ENCODE results near the gene DPF3. TPM values are rescaled to one million over a fixed set of nuclear protein-coding genes. Genes with fewer than 3 reads are reported as not detected.

DPF3 gene
- total RNA-seq, 1 experiment from 2014 or later = not detected

DNA sequence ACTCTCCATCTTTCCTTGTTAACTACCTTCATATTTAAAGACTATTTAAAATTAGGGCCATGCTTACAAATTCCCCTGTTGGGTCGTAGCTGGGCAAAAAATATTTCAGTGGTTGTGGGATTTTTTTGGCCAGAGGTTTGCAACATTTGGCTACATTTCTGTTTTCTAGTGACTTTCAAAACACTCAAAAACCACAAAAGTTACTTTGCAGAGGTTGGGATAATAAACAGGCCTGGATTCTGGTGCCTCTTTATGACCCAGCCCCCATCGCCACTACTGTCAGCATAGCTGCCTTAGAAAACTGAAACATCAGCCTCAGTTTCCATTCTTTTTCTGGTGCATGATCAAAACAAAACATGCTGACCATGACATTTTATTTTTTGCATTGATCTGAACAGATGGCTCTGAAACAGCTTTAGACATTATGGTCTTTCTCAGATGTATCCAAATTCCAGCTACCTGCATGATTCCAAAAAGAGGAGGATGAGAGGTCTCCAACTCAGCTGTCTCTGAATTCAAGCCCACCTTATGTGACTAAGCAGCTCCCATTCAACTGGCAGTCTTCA, 5.2 kb downstream of the DPF3 start:
- no peaks in the 10 kb centered on the region for H3K9me3 ChIP-seq (ENCODE audit: control insufficient read depth, insufficient read depth, low read depth, low read length)
- intact Hi-C loops (cut with micrococcal nuclease; ENCODE audit: unreplicated experiment) = no loop called here
- in situ Hi-C loops (cut with HindIII; ENCODE audit: low pct_unique_long_range_greater_than_20kb, low sequenced_read_pairs) = no loop called here
- ATAC-seq (no peak), DNase-seq (ENCODE audit: low read depth, low spot score) (no peak)
- CTCF ChIA-PET = no interaction called here
- POLR2A ChIA-PET = no interaction called here
- TF ChIP-seq SIN3A (IDR thresholded peaks at IDR 0.05; ENCODE audit: borderline replicate concordance, insufficient read depth, low read depth, low read length) (no peak), TCF7L2 (IDR thresholded peaks at IDR 0.05; ENCODE audit: low read depth, low read length) (no peak), POLR2AphosphoS5 (IDR thresholded peaks at IDR 0.05; ENCODE audit: low read depth, low read length) (no peak)
- TF ChIP-seq, protein P1, sequence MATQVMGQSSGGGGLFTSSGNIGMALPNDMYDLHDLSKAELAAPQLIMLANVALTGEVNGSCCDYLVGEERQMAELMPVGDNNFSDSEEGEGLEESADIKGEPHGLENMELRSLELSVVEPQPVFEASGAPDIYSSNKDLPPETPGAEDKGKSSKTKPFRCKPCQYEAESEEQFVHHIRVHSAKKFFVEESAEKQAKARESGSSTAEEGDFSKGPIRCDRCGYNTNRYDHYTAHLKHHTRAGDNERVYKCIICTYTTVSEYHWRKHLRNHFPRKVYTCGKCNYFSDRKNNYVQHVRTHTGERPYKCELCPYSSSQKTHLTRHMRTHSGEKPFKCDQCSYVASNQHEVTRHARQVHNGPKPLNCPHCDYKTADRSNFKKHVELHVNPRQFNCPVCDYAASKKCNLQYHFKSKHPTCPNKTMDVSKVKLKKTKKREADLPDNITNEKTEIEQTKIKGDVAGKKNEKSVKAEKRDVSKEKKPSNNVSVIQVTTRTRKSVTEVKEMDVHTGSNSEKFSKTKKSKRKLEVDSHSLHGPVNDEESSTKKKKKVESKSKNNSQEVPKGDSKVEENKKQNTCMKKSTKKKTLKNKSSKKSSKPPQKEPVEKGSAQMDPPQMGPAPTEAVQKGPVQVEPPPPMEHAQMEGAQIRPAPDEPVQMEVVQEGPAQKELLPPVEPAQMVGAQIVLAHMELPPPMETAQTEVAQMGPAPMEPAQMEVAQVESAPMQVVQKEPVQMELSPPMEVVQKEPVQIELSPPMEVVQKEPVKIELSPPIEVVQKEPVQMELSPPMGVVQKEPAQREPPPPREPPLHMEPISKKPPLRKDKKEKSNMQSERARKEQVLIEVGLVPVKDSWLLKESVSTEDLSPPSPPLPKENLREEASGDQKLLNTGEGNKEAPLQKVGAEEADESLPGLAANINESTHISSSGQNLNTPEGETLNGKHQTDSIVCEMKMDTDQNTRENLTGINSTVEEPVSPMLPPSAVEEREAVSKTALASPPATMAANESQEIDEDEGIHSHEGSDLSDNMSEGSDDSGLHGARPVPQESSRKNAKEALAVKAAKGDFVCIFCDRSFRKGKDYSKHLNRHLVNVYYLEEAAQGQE (IDR thresholded peaks at IDR 0.05; ENCODE audit: insufficient read depth in 1 of 2, low read depth in 2 of 2, low read length in 1 of 2) = no peak
- TF ChIP-seq, protein P2, sequence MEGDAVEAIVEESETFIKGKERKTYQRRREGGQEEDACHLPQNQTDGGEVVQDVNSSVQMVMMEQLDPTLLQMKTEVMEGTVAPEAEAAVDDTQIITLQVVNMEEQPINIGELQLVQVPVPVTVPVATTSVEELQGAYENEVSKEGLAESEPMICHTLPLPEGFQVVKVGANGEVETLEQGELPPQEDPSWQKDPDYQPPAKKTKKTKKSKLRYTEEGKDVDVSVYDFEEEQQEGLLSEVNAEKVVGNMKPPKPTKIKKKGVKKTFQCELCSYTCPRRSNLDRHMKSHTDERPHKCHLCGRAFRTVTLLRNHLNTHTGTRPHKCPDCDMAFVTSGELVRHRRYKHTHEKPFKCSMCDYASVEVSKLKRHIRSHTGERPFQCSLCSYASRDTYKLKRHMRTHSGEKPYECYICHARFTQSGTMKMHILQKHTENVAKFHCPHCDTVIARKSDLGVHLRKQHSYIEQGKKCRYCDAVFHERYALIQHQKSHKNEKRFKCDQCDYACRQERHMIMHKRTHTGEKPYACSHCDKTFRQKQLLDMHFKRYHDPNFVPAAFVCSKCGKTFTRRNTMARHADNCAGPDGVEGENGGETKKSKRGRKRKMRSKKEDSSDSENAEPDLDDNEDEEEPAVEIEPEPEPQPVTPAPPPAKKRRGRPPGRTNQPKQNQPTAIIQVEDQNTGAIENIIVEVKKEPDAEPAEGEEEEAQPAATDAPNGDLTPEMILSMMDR (IDR thresholded peaks at IDR 0.05) = no peak
- no peaks in the 10 kb centered on the region for H3K36me3 ChIP-seq (ENCODE audit: control insufficient read depth, insufficient read depth, low read length)
- no peaks in the 10 kb centered on the region for H3K4me1 ChIP-seq (ENCODE audit: control insufficient read depth, insufficient read depth, low read length)
- H3K27ac ChIP-seq (ENCODE audit: low read length) = no peak overlapping the region
- H3K4me3 ChIP-seq (ENCODE audit: low read depth in 2 of 2, low read length in 2 of 2) = no peak overlapping the region
- no TSS peak for BruUV-seq (replicated peaks)
- H3K27me3 ChIP-seq (ENCODE audit: control insufficient read depth, insufficient read depth, low read length) = peaks cover 16% of the 10 kb centered on the region

DNA sequence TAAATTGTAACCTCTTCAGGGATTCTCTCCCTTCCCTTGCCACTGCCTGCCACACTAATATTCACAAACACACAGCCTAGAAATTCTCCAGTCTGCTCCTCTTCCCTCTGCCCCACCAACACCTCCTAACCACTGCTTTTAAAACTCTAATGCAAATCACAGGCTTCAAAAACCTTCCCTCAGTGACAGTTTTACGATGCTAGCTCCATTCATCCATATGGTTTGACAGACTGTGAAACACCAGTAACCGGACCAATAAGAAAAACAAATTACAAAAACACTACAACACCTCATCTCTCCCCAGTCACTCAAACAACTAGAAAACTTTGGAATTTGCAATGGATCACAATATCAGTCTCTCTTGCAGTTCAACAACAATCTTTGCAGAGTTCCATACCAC, 5.7 kb downstream of the DPF3 start:
- no TSS peak for BruUV-seq (replicated peaks)

More for the DNA sequence above, 5.7 kb downstream of the DPF3 start:
- POLR2A ChIA-PET = no interaction called here
- no peak for ATAC-seq
- DNase-seq (ENCODE audit: low read depth, low spot score) = no peak
- no peaks in the 10 kb centered on the region for H3K36me3 ChIP-seq (ENCODE audit: control insufficient read depth, insufficient read depth, low read length)
- intact Hi-C loops (cut with micrococcal nuclease; ENCODE audit: unreplicated experiment) (no loop called here), in situ Hi-C loops (cut with HindIII; ENCODE audit: low pct_unique_long_range_greater_than_20kb, low sequenced_read_pairs) (no loop called here)
- CTCF ChIA-PET = no interaction called here
- no peaks in the 10 kb centered on the region for H3K4me1 ChIP-seq (ENCODE audit: control insufficient read depth, insufficient read depth, low read length)
- H3K27ac ChIP-seq (ENCODE audit: low read length) = no peak overlapping the region
- H3K9me3 ChIP-seq (ENCODE audit: control insufficient read depth, insufficient read depth, low read depth, low read length) = no peaks in the 10 kb centered on the region
- H3K4me3 ChIP-seq (ENCODE audit: low read depth in 2 of 2, low read length in 2 of 2) = no peak overlapping the region
- H3K27me3 ChIP-seq (ENCODE audit: control insufficient read depth, insufficient read depth, low read length) = peaks cover 16% of the 10 kb centered on the region
- TF ChIP-seq SIN3A (IDR thresholded peaks at IDR 0.05; ENCODE audit: borderline replicate concordance, insufficient read depth, low read depth, low read length) (no peak), TCF7L2 (IDR thresholded peaks at IDR 0.05; ENCODE audit: low read depth, low read length) (no peak), POLR2AphosphoS5 (IDR thresholded peaks at IDR 0.05; ENCODE audit: low read depth, low read length) (no peak)
- TF ChIP-seq, protein P1 (IDR thresholded peaks at IDR 0.05; ENCODE audit: insufficient read depth in 1 of 2, low read depth in 2 of 2, low read length in 1 of 2) = no peak
- TF ChIP-seq, protein P2 (IDR thresholded peaks at IDR 0.05) = no peak
